HG03064 (cell line): ENCODE measurements around the gene F2R.
"Not testable (repeated sequence)": the region's sequence is repeated elsewhere in the genome, so short reads cannot be mapped to it uniquely, and the experiment has no call there.

Experiments
- ATAC-seq: cut with Tn5 transposase; IDR thresholded peaks from one replicate; pipeline ENCODE4 v1.9.1; 2021; ENCODE audit warnings: low read depth; ENCODE audit not compliant: unreplicated experiment

F2R gene

GRCh38 chr5:76747706-76748105 is 31.8 kb downstream of the F2R start:
- no peak for ATAC-seq

- ATAC-seq = no peak
Observed at GRCh38 chr5:76751291-76751690, 35.4 kb downstream of the F2R start.

DNA sequence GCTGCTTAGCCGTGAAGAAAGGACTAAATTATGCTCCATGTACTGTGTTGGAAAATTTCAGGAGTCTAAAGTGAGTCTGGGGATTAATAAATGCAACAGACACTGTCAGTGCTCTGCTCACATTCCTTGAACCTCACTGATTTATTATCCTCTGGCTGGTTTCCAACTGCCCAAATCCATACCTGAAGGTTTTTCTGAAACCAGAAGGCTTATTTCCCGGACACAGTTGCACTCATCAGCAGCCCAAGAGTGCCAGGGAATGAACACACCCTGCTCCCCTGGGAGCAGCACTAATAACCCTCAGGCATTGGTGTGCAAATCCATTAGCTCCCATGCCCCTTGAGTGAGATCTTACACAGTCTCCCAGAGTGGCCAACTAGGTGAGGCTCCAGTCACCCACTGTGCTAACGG is 38.7 kb downstream of the F2R start:
- no peak for ATAC-seq

DNA sequence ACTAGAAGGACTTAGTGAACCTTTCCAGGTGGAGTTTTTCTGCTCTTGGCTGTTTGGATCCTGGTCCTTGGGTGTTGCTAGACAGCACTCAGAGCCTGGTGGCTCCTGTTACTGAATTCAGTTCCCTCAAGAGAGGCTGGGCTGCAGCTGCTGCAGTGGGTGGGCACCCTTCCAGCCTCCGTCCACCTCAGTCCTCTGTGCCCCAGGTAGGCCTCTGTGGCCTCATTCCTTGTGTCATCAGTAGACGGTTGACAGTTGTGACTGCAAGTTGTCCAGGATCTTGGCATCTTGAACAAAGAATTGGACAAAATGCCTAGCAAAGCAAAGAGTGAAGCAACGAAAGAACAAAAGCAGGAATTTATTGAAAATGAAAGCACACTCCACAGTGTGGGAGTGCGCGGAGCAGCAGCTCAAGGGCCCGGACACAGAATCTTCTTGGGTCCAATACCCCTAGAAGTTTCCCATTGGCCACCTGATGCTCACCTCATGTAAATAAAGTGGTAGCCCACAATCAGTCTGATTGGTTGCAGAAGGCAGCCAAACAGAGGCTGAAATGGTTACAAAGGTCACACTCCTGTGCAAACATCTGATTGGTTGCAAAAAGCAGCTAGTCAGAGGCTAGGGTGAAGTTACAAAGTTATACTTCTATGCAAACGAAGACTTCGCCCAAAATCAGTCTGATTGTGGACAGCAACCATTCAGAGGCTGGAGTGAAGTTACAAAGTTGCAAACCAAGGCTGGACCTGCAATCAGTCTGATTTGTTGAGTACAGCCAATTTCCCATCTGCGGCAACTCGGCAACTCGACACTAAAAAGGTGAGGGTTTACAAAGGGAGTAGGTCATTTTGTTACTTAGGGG is 40.1 kb downstream of the F2R start:
- ATAC-seq = no peak

DNA sequence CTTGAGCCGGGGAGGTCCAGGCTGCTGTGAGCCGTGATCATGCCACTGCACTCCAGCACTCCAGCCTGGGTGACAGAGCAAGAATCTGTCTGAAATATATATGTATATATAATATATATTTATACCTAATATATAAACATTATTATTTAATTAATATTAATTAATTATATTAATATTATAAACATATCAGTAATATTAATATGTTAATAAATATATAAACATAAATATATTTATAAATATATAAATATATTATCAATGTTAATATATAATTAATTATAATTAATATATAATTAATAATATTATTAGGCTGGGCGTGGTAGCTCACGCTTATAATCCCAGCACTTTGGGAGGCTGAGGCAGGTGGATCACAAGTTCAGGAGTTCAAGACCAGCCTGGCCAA is 41.1 kb downstream of the F2R start:
- ATAC-seq = no peak

DNA sequence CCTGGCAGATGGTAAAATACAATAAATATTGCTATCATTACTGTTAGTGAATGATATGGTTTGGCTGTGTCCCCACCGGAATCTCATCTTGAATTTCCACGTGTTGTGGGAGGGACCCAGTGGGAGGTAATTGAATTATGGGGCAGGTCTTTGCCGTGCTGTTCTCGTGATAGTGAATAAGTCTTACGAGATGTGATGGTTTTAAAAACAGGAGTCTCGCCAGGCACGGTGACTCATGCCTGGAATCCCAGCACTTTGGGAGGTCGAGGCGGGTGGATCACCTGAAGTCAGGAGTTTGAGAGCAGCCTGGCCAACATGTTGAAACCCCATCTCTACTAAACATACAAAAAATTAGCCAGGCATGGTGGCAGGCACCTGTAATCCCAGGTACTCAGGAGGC is 45.2 kb downstream of the F2R start:
- ATAC-seq = not testable (repeated sequence)

- ATAC-seq = no peak
Observed at GRCh38 chr5:76762484-76762883, 46.6 kb downstream of the F2R start.

GRCh38 chr5:76763136-76763535 is 47.2 kb downstream of the F2R start:
- ATAC-seq = no peak

DNA sequence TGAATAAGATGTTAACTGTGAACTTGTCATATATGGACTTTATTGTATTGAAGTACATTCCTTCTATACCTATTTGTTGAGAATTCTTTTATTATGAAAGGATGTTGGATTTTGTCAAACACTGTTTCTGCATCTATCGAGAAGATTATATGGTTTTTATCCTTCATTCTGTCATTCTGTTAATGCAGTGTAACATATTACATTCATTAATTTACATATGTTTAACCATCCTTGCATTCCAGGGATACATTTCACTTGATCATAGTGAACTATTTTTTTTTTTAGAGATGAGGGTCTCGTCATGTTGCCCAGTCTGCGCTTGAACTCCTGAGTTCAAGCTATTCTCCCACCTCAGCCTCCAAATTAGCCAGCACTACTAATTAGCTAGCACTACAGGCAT is 48.4 kb downstream of the F2R start:
- no peak for ATAC-seq

GRCh38 chr5:76765249-76765648 is 49.3 kb downstream of the F2R start:
- no peak for ATAC-seq

DNA sequence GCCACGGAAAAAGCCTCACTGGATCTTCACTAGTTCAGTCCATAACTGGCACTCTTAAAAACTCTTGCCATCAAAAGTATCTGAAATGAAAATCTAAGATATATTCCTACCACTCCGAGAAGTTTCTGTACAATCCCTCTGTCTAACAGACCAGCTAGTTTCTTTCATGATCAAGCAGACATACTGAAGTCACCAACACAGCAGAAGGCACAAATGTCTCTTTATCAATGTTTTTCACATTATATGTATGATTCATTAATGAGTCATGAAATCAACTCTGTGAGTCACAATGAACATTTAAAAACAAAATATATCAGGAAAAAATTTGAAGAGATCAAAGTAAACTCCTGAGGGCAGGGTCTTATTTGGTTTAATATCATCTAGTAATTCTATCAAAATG is 50.8 kb downstream of the F2R start:
- ATAC-seq = no peak

GRCh38 chr5:76771041-76771440 is 55.1 kb downstream of the F2R start:
- not testable (repeated sequence) for ATAC-seq

- no peak for ATAC-seq
Observed at GRCh38 chr5:76771705-76772405, 55.9 kb downstream of the F2R start.

DNA sequence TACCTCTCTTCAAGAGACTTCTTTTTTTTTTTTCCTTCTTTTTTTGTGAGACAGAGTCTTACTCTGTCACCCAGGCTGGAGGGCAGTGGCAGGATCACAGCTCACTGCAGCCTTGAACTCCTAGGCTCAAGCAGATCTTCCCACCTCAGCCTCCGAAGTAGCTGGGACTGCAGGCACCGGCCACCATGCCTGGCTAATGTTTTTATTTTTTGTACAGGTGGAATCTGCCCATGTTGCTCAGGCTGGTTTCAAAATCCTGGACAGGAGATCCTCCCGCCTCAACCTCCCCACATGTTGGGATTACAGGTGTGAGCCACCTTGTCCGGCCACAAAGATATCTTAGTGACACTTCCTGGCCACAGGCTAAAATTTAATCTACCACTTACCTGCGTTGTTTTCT is 60.0 kb downstream of the F2R start:
- ATAC-seq = no peak

- ATAC-seq = no peak
Observed at GRCh38 chr5:76776391-76776790, 60.5 kb downstream of the F2R start.

DNA sequence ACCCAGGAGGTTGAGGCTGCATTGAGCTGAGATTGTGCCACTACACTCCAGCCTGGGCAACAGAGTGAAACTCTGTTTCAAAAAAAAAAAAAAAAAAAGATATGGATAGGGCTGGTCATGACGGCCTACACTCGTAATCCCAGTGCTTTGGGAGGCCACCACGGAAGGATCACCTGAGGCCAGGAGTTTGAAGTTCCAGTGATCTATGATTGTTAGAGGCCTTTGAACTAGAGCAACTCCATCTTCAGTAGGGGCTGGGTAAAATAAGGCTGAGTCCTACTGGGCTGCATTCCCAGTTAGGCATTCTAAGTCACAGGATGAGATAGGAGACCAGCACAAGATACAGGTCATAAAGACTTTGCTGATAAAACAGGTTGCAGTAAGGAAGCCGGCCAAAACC is 64.7 kb downstream of the F2R start:
- not testable (repeated sequence) for ATAC-seq

DNA sequence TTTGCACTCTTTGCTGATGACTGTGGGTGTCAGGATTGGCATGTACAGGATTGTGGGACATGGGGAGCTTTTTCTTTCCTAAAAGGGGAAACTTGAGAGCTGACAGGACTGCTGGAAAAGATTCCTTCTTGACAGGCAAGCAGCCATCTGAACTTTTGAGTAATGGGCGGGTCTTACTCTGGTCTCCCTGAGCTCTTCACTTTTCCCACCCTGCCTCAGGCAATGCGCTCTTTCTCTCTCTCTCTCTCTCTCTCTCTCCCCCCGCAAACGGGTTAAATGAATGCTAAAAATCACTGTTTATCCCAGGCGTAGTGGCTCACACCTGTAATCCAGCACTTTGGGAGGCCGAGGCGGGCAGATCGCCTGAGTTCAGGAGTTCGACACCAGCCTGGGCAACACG is 65.8 kb downstream of the F2R start:
- ATAC-seq = no peak

DNA sequence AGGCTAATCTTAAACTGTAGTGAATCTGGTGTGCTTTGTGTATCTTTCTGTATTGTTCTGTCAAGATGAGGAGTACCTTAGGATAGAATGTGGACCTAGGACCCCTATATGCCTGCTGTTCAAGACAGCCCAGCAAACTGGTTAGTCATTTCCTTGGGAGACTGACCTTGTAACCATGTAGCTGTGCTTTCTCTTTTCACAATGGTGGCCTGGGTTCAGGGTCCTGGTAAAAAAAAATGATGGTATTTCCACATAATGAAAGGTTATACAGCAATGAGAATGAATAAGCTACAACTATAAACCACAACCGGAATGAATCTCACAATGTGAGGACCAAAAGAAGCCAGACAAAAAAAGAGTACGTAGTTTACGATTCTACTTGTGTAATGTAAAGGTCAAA is 66.5 kb downstream of the F2R start:
- ATAC-seq = no peak
